ENCODE measurements around the gene CANX. TPM values are rescaled to one million over a fixed set of nuclear protein-coding genes. Genes with fewer than 3 reads are reported as not detected.
A peak's percentile ranks its signal among the peaks of the same experiment; 100 is the strongest.
"Not testable (repeated sequence)": the region's sequence is repeated elsewhere in the genome, so short reads cannot be mapped to it uniquely, and the experiment has no call there.

Gene CANX
- total and polyA plus RNA-seq, 9 of the 15 experiments (the other 6 are each of a cell fraction or from before 2014, with no cell fraction given): 155 to 893 (median 589) TPM

GRCh38 chr5:179658179-179658856 lies 40.4 kb upstream of the CANX start:
- WGBS (ENCODE audit: insufficient coverage, low coverage, missing lambda C conversion rate): 13% methylated on average over 9 of the region's 29 CpGs
- Histone ChIP-seq H3K9ac (ENCODE audit: insufficient read depth in 1 of 2, low read depth in 2 of 2, low read length in 2 of 2) (peak overlapping the region; percentile 62 to 81), H3K27ac (ENCODE audit: extremely low read depth, low read depth, low read length) (peak overlapping the region; percentile 14; the same call in 1 of the 3 replicates), H3K4me3 (peak overlapping the region; percentile 44), H2AFZ (ENCODE audit: low read depth, low read length) (peak overlapping the region; percentile 75), H3K4me2 (ENCODE audit: insufficient read depth, low read length) (peak overlapping the region; percentile 82)
- DNase-seq (ENCODE audit: extremely low read depth in 1 of 4, low spot score in 3 of 4) (peak in 3 of 4 experiments; percentile 17 to 46 (median 31)), ATAC-seq (peak; percentile 80)
- BruUV-seq (replicated peaks): TSS peak; percentile 96
- intact Hi-C loops (cut with micrococcal nuclease); H3K36me3 ChIP-seq (ENCODE audit: control insufficient read depth, insufficient read depth, low read length); H3K4me1 ChIP-seq (replicated peaks in 1 of 2; ENCODE audit: control insufficient read depth in 2 of 2, insufficient read depth in 2 of 2, low read length in 2 of 2); H3K9me1 ChIP-seq (ENCODE audit: control insufficient read depth, insufficient read depth, low read length); H3K27me3 ChIP-seq (ENCODE audit: control insufficient read depth in 2 of 2, insufficient read depth in 2 of 2, low read length in 2 of 2); FAIRE-seq; H3K9me3 ChIP-seq (replicated peaks; ENCODE audit: control insufficient read depth, insufficient read depth, low read depth, low read length); H4K20me1 ChIP-seq (replicated peaks; ENCODE audit: control insufficient read depth, insufficient read depth, low read length); CTCF ChIA-PET (ENCODE audit: low intra/inter-chr PET ratio); H3K79me2 ChIP-seq (ENCODE audit: control insufficient read depth, insufficient read depth, low read length); in situ Hi-C loops (cut with MboI); TF ChIP-seq ZBTB40, ATF1 (CRISPR knock-in tag; IDR thresholded peaks at IDR 0.05): not testable (repeated sequence)
- POLR2A ChIA-PET: interaction anchor here (0.8 kb wide), 1 partner anchor 11 kb away, joined by 3 read pairs; no protein-coding TSS in a partner anchor
- TF ChIP-seq ZBTB40 (IDR thresholded peaks at IDR 0.05) (0 out of 2 replicates have a peak, but pooled peaks have one; percentile 34), ZNF449 (CRISPR knock-in tag; IDR thresholded peaks at IDR 0.05) (0 out of 2 replicates have a peak, but pooled peaks have one; percentile 16), SMARCE1 (IDR thresholded peaks at IDR 0.05) (0 out of 2 replicates have a peak, but pooled peaks have one; percentile 19), ATF1 (tag; IDR thresholded peaks at IDR 0.05) (0 out of 2 replicates have a peak, but pooled peaks have one; percentile 11), CEBPB (tag; IDR thresholded peaks at IDR 0.05) (peak; percentile 48), NRF1 (conservative IDR thresholded peaks at IDR 0.05 in 1 of 2, IDR thresholded peaks at IDR 0.05 in 1 of 2) (peak; percentile 19 to 33; a peak in 1 of 4 replicates), ZNF384 (IDR thresholded peaks at IDR 0.05; ENCODE audit: low read depth, low read length) (peak; percentile 75), ERF (CRISPR knock-in tag; IDR thresholded peaks at IDR 0.05) (0 out of 2 replicates have a peak, but pooled peaks have one; percentile 53)
